Neural cell (in vitro differentiated cells): ENCODE results near the gene HARS1. TPM values are rescaled to one million over a fixed set of nuclear protein-coding genes. Genes with fewer than 3 reads are reported as not detected.

ENCODE experiments used
- H2AFZ ChIP-seq: fragments of 200-600, 300-800 bp; sonication (generic), shearing (Covaris generic); 2 replicates; pipeline ENCODE4 v1.6.0; 2014; ENCODE audit warnings: low read depth, mild to moderate bottlenecking, antibody characterized with exemption, low read length, moderate library complexity
- H3F3A ChIP-seq: fragments of 200-600 bp; shearing (Covaris generic); 2 replicates; pipeline ENCODE4 v1.6.1; 2016; ENCODE audit warnings: mild to moderate bottlenecking, moderate library complexity, mixed read lengths, antibody characterized with exemption, low read length; ENCODE audit not compliant: insufficient read depth, poor library complexity, severe bottlenecking
- H3K27ac ChIP-seq: fragments of 200-600, 300-800 bp; sonication (generic), shearing (Covaris generic); 2 replicates; pipeline ENCODE4 v1.5.1; 2014; ENCODE audit warnings: mild to moderate bottlenecking, low read length, moderate library complexity
- H3K27me3 ChIP-seq: fragments of 300-800, 200-600 bp; sonication (generic), shearing (Covaris generic); 2 replicates; pipeline ENCODE4 v1.6.0; 2014; ENCODE audit warnings: mild to moderate bottlenecking, low read depth, low read length, moderate library complexity; ENCODE audit not compliant: insufficient read depth
- H3K36me3 ChIP-seq: fragments of 300-800, 200-600 bp; sonication (generic), shearing (Covaris generic); 2 replicates; pipeline ENCODE4 v1.5.1; 2014; ENCODE audit warnings: mild to moderate bottlenecking, antibody characterized with exemption, low read length, moderate library complexity; ENCODE audit not compliant: insufficient read depth
- H3K4me2 ChIP-seq: fragments of 300-800, 200-600 bp; sonication (generic), shearing (Covaris generic); 2 replicates; pipeline ENCODE4 v1.6.0; 2014; ENCODE audit warnings: mild to moderate bottlenecking, low read length
- H3K4me3 ChIP-seq: fragments of 300-800, 200-600 bp; sonication (generic), shearing (Covaris generic); 2 replicates; pipeline ENCODE4 v1.5.1; 2014; ENCODE audit warnings: mild to moderate bottlenecking, low read length, moderate library complexity
- H3K79me2 ChIP-seq: fragments of 200-600 bp; shearing (Covaris generic); replicated peaks from 2 replicates; pipeline ENCODE4 v1.6.0; 2014; ENCODE audit warnings: mild to moderate bottlenecking, low read length, moderate library complexity; ENCODE audit not compliant: insufficient read depth
- H3K9ac ChIP-seq: fragments of 300-800, 200-600 bp; sonication (generic), shearing (Covaris generic); 2 replicates; pipeline ENCODE4 v1.6.1; 2016; ENCODE audit warnings: mild to moderate bottlenecking, low read length, mixed read lengths
- H3K9me2 ChIP-seq: fragments of 200-600 bp; shearing (Covaris generic); 2 replicates; pipeline ENCODE4 v1.6.1; 2016; ENCODE audit warnings: mild to moderate bottlenecking, low read length, mixed read lengths; ENCODE audit not compliant: insufficient read depth
- H3K9me3 ChIP-seq: fragments of 200-600, 300-800 bp; sonication (generic), shearing (Covaris generic); 2 replicates; pipeline ENCODE4 v1.6.1; 2016; ENCODE audit warnings: mild to moderate bottlenecking, mixed run types, low read length, moderate library complexity, mixed read lengths
- H4K20me1 ChIP-seq: fragments of 200-600 bp; shearing (Covaris generic); 2 replicates; pipeline ENCODE4 v1.6.1; 2016; ENCODE audit warnings: mild to moderate bottlenecking, mixed run types; ENCODE audit not compliant: insufficient read depth
- CTCF ChIP-seq: fragments of 450-650 bp; IDR thresholded peaks from 2 replicates; pipeline ENCODE4 v1.5.1; 2014; ENCODE audit warnings: antibody characterized with exemption, mild to moderate bottlenecking, moderate library complexity; ENCODE audit not compliant: poor library complexity, severe bottlenecking
- EP300 ChIP-seq: fragments of 450-650 bp; conservative IDR thresholded peaks from 2 replicates; pipeline ENCODE4 v1.6.1; 2014; ENCODE audit warnings: antibody characterized with exemption, mild to moderate bottlenecking, moderate library complexity; ENCODE audit not compliant: poor library complexity, severe bottlenecking
- EZH2 ChIP-seq: fragments of 200-600, 300-800 bp; shearing (Covaris generic), sonication (generic); IDR thresholded peaks from 2 replicates; pipeline ENCODE4 v1.6.1; 2014; ENCODE audit warnings: antibody characterized with exemption, low read length, borderline replicate concordance, mild to moderate bottlenecking; ENCODE audit not compliant: insufficient read depth, poor library complexity, severe bottlenecking
- MXI1 ChIP-seq: fragments of 450-650 bp; conservative IDR thresholded peaks from 2 replicates; pipeline ENCODE4 v1.6.1; 2014; ENCODE audit warnings: antibody characterized with exemption, mild to moderate bottlenecking; ENCODE audit not compliant: poor library complexity, severe bottlenecking
- POLR2AphosphoS5 ChIP-seq: IDR thresholded peaks from 2 replicates; pipeline ENCODE4 v1.6.1; 2012
- RAD21 ChIP-seq: fragments of 450-650 bp; conservative IDR thresholded peaks from 2 replicates; pipeline ENCODE4 v1.6.1; 2014; ENCODE audit warnings: antibody characterized with exemption, mild to moderate bottlenecking, moderate library complexity
- REST ChIP-seq: IDR thresholded peaks from 2 replicates; pipeline ENCODE4 v1.6.1; 2012; ENCODE audit warnings: borderline replicate concordance
- SMC3 ChIP-seq: fragments of 450-650 bp; conservative IDR thresholded peaks from 2 replicates; pipeline ENCODE4 v1.6.1; 2014; ENCODE audit warnings: antibody characterized with exemption, mild to moderate bottlenecking, moderate library complexity; ENCODE audit not compliant: poor library complexity
- TAF1 ChIP-seq: IDR thresholded peaks from 2 replicates; pipeline ENCODE4 v1.6.1; 2012; ENCODE audit warnings: low read depth
- polyA plus RNA-seq: library from polyadenylated mRNA; depleted of rRNA; stranded (reverse); fragments of >200 nt; gene quantifications from 2 replicates; pipeline ENCODE4 v1.2.3, GENCODE V29; 2014

Gene HARS1
- polyA plus RNA-seq, 1 donor from 2014 or later: 80.2 TPM

GRCh38 chr5:140635291-140636257 is 55.6 kb downstream of the HARS1 start:
- TF ChIP-seq CTCF (no peak), EZH2 (no peak), REST (no peak), RAD21 (no peak), SMC3 (no peak), TAF1 (no peak), MXI1 (no peak), EP300 (no peak)
- Histone ChIP-seq H3K27me3 (no peaks in the 10 kb centered on the region), H3K79me2 (no peaks in the 10 kb centered on the region), H3K4me2 (no peak overlapping the region), H3K27ac (no peak overlapping the region), H4K20me1 (no peaks in the 10 kb centered on the region), H3K4me3 (no peak overlapping the region), H3F3A (no peaks in the 10 kb centered on the region), H3K9me2 (no peaks in the 10 kb centered on the region), H3K9me3 (no peaks in the 10 kb centered on the region), H2AFZ (no peak overlapping the region), H3K36me3 (no peaks in the 10 kb centered on the region), H3K9ac (no peak overlapping the region)

GRCh38 chr5:140634103-140634502 is 57.1 kb downstream of the HARS1 start:
- TF ChIP-seq CTCF: no peak
- no peak for TF ChIP-seq EP300
- no peak for TF ChIP-seq TAF1
- no peak for TF ChIP-seq POLR2AphosphoS5
- TF ChIP-seq EZH2: no peak
- no peak for TF ChIP-seq SMC3
- no peak for TF ChIP-seq REST
- TF ChIP-seq RAD21: no peak
- TF ChIP-seq MXI1: no peak
- Histone ChIP-seq H3F3A (no peaks in the 10 kb centered on the region), H3K9me3 (no peaks in the 10 kb centered on the region), H4K20me1 (no peaks in the 10 kb centered on the region), H2AFZ (no peak overlapping the region), H3K9ac (no peak overlapping the region), H3K4me2 (no peak overlapping the region), H3K4me3 (no peak overlapping the region), H3K9me2 (no peaks in the 10 kb centered on the region), H3K27me3 (no peaks in the 10 kb centered on the region), H3K36me3 (no peaks in the 10 kb centered on the region), H3K79me2 (no peaks in the 10 kb centered on the region), H3K27ac (no peak overlapping the region)
